CD8-positive, alpha-beta memory T cell (primary cell): ENCODE data around the gene KCNT2. TPM values are rescaled to one million over a fixed set of nuclear protein-coding genes. Genes with fewer than 3 reads are reported as not detected.

Source experiments
- CTCF ChIA-PET: fragments of 350-600 bp; sonication (Branson Sonifier 250); formaldehyde crosslinking; loops from one replicate; lab custom pipeline; 2021; ENCODE audit warnings: antibody characterized with exemption; lab: Charles Lee
- POLR2A ChIA-PET: fragments of 350-600 bp; sonication (Branson Sonifier 250); formaldehyde crosslinking; loops from one replicate; lab custom pipeline; 2021; ENCODE audit warnings: antibody characterized with exemption; lab: Charles Lee
- DNase-seq, 5 donors: peaks; one replicate each; pipeline versions ENCODE4 v3.0.0 to v3.0.0-alpha.2; 2020 to 2022; ENCODE audit warnings: mixed read lengths in 1 of 5
- H3K27ac ChIP-seq: one replicate; pipeline ENCODE4 v1.7.0; 2013; ENCODE audit warnings: low read depth, mild to moderate bottlenecking, low read length, moderate library complexity
- H3K27me3 ChIP-seq: 2 replicates; pipeline ENCODE4 v1.7.0; 2013; ENCODE audit warnings: low read length, mild to moderate bottlenecking; ENCODE audit not compliant: insufficient read depth, poor library complexity, severe bottlenecking
- H3K36me3 ChIP-seq: 2 replicates; pipeline ENCODE4 v1.7.0; 2013; ENCODE audit warnings: mild to moderate bottlenecking, low read length, moderate library complexity; ENCODE audit not compliant: insufficient read depth
- H3K4me1 ChIP-seq: 2 replicates; pipeline ENCODE4 v1.7.0; 2013; ENCODE audit warnings: mild to moderate bottlenecking, low read length, moderate library complexity; ENCODE audit not compliant: insufficient read depth
- H3K4me3 ChIP-seq: 2 replicates; pipeline ENCODE4 v1.7.0; 2013; ENCODE audit warnings: mild to moderate bottlenecking, low read length
- H3K9me3 ChIP-seq: 2 replicates; pipeline ENCODE4 v1.7.0; 2013; ENCODE audit warnings: mild to moderate bottlenecking, low read length
- H3K27ac Mint-ChIP-seq, 8 donors: one replicate each; pipeline ENCODE4 v1.8.0; 2020 to 2021; ENCODE audit warnings: mixed read lengths in 8 of 8, mild to moderate bottlenecking in 6 of 8, inconsistent platforms in 3 of 8, moderate library complexity in 3 of 8
- H3K27me3 Mint-ChIP-seq, 2 donors: one replicate each; pipeline ENCODE4 v1.8.0; 2020 to 2021; ENCODE audit warnings: mixed read lengths in 2 of 2, mild to moderate bottlenecking in 1 of 2, moderate library complexity in 1 of 2
- H3K36me3 Mint-ChIP-seq, 3 donors: one replicate each; pipeline ENCODE4 v1.8.0; 2020 to 2021; ENCODE audit warnings: mixed read lengths in 3 of 3, inconsistent platforms in 1 of 3, mild to moderate bottlenecking in 1 of 3
- H3K4me1 Mint-ChIP-seq, 3 donors: one replicate each; pipeline ENCODE4 v1.8.0; 2020 to 2021; ENCODE audit warnings: mixed read lengths in 3 of 3, inconsistent platforms in 1 of 3, mild to moderate bottlenecking in 1 of 3
- H3K4me3 Mint-ChIP-seq, 7 donors: one replicate each; pipeline ENCODE4 v1.8.0; 2020 to 2021; ENCODE audit warnings: mixed read lengths in 7 of 7, mild to moderate bottlenecking in 6 of 7, moderate library complexity in 4 of 7, inconsistent platforms in 2 of 7
- H3K9me3 Mint-ChIP-seq, 5 donors: one replicate each; pipeline ENCODE4 v1.8.0; 2020 to 2022; ENCODE audit warnings: mixed read lengths in 5 of 5, mild to moderate bottlenecking in 3 of 5, moderate library complexity in 2 of 5, inconsistent platforms in 1 of 5
- polyA plus RNA-seq: library from polyadenylated mRNA; unstranded; fragments of 300-500 nt; fragmentation: Illumina TruSeq; gene quantifications from one replicate; pipeline ENCODE4 v1.2.3, GENCODE V29; 2021
- total RNA-seq, 2 experiments: library from RNA; stranded (reverse); gene quantifications; one replicate each; pipeline ENCODE4 v1.2.3, GENCODE V29; 2021

The KCNT2 gene
- total and polyA plus RNA-seq, 3 experiments from 2014 or later = not detected

GRCh38 chr1:196178083-196178635 lies 430.1 kb downstream of the KCNT2 start:
- no peaks in the 10 kb centered on the region for H3K36me3 ChIP-seq
- Mint-ChIP-seq H3K9me3 (peaks cover 0 to 2% (median 1%) of the 10 kb centered on the region in 5 donors), H3K27ac (no peak overlapping the region), H3K36me3 (no peaks in the 10 kb centered on the region), H3K27me3 (no peaks in the 10 kb centered on the region), H3K4me3 (no peak overlapping the region), H3K4me1 (no peaks in the 10 kb centered on the region)
- no peak overlapping the region for H3K27ac ChIP-seq
- DNase-seq = no peak
- H3K4me3 ChIP-seq = no peak overlapping the region
- H3K4me1 ChIP-seq = no peaks in the 10 kb centered on the region
- POLR2A ChIA-PET = no interaction called here
- H3K9me3 ChIP-seq = no peaks in the 10 kb centered on the region
- no peaks in the 10 kb centered on the region for H3K27me3 ChIP-seq
- CTCF ChIA-PET = no interaction called here

Other genes with a start within 250 kb of the KCNT2 start
- gene CFH, start 43.6 kb upstream of the KCNT2 start, total RNA-seq = 1 to 10 TPM in 1 of 2 experiments, under 1 TPM in 1; 0.93 to 1.1 TPM
- gene CFH, start 43.6 kb upstream of the KCNT2 start, polyA plus RNA-seq = 11.2 TPM
- not detected for gene CFHR3, start 166.4 kb upstream of the KCNT2 start, total RNA-seq
- not detected for gene CFHR3, start 166.4 kb upstream of the KCNT2 start, polyA plus RNA-seq
- not detected for gene CFHR1, start 211.3 kb upstream of the KCNT2 start, total RNA-seq
- gene CFHR1, start 211.3 kb upstream of the KCNT2 start, polyA plus RNA-seq = not detected